Adrenal gland (tissue), 12 donors: ENCODE results near the gene EBNA1BP2. TPM values are rescaled to one million over a fixed set of nuclear protein-coding genes. Genes with fewer than 3 reads are reported as not detected.
"Not testable (repeated sequence)": the region's sequence is repeated elsewhere in the genome, so short reads cannot be mapped to it uniquely, and the experiment has no call there.

ENCODE experiments used
- DNase-seq, 7 donors: peaks; one replicate each; pipeline ENCODE4 v3.0.0-alpha.2; 2019 to 2020
- H3K27ac ChIP-seq, 5 donors: fragments of 200-600 bp; sonication (generic) in 4 of 5; 1 replicate in 3 of 5; 2 replicates in 2 of 5; pipeline versions ENCODE4 v1.5.1 to v1.8.0; 2016 to 2020; ENCODE audit warnings: mild to moderate bottlenecking in 1 of 5
- H3K27me3 ChIP-seq: fragments of 200-600 bp; 2 replicates; pipeline ENCODE4 v1.8.0; 2021
- H3K36me3 ChIP-seq, 2 donors: fragments of 200-600 bp; replicated peaks in 1 of 2; 1 replicate in 1 of 2; 2 replicates in 1 of 2; pipeline versions ENCODE4 v1.5.1 to v1.8.0; 2018 to 2022
- H3K4me1 ChIP-seq, 2 donors: fragments of 200-600 bp; replicated peaks in 1 of 2; 1 replicate in 1 of 2; 2 replicates in 1 of 2; pipeline versions ENCODE4 v1.5.1 to v1.8.0; 2018 to 2021
- H3K4me3 ChIP-seq, 4 donors: fragments of 200-600 bp; sonication (generic) in 3 of 4; one replicate each; pipeline ENCODE4 v1.5.1; 2016 to 2018
- H3K9me3 ChIP-seq, 3 donors: fragments of 200-600 bp; sonication (generic) in 1 of 3; replicated peaks in 1 of 3; 1 replicate in 2 of 3; 2 replicates in 1 of 3; pipeline versions ENCODE4 v1.5.1 to v1.8.0; 2016 to 2021
- POLR2A ChIP-seq, 2 donors: fragments of 450-650 bp; IDR thresholded peaks; one replicate each; pipeline ENCODE4 v1.6.1; 2017; ENCODE audit warnings: antibody characterized with exemption in 2 of 2, mild to moderate bottlenecking in 2 of 2, moderate library complexity in 1 of 2
- WGBS, 4 donors: extraction: QIAGEN DNeasy Blood & Tissue Kit in 2 of 4; methylation state at CpG; one replicate each; pipeline versions ENCODE4 v1.1.5 to v1.1.7; 2013 to 2017; 5-methylcytosine and 5-hydroxymethylcytosine counted together
- intact Hi-C, 2 donors: fragments of 100-400 bp; cut with DNase I; formaldehyde crosslinking; loops; one replicate each; pipeline versions ENCODE4 v1.14.1 to v1.15.0; 2022 to 2023
- polyA plus RNA-seq, 3 donors: library from polyadenylated mRNA; stranded (reverse); fragments of 200-250 nt in 2 of 3; fragments of 350-450 nt in 1 of 3; fragmentation: Illumina TruSeq in 1 of 3; extraction: RNeasy Lipid Tissue Mini Kit (QIAGEN cat#74804) in 1 of 3; gene quantifications; one replicate each; pipeline ENCODE4 v1.2.3, GENCODE V29; 2013 to 2014
- total RNA-seq, 9 donors: library from RNA; depleted of rRNA in 4 of 9; stranded (reverse); fragments of >200 nt in 4 of 9; fragments of 120-200 nt in 1 of 9; fragmentation: NEBNext Ultra II Directional in 1 of 9; extraction: Animal tissue kit (Norgen Biotek cat#: 25700) in 1 of 9; gene quantifications; one replicate each; pipeline versions ENCODE4 v1.1.0 to v1.2.4, GENCODE V29; 2013 to 2023
- TF ChIP-seq, protein P1 (sequence below), 6 experiments: fragments of 450-650 bp in 4 of 6; fragments of 200-600 bp in 2 of 6; sonication (generic) in 1 of 6; IDR thresholded peaks; 1 replicate in 5 of 6; 2 replicates in 1 of 6; pipeline versions ENCODE4 v1.5.1 to v1.8.0; 2016 to 2021; ENCODE audit warnings: antibody characterized with exemption in 6 of 6, mild to moderate bottlenecking in 2 of 6, moderate library complexity in 1 of 6
- donor health status: healthy with polysubstance abuse.
- donor health status: Bipolar disorder and iron deficiency.
- donor health status: DM: yes; HTN: yes; CAD: no.
- donor health status: DM: no; HTN: no; CAD: no.
- donor health status: DM: no; HTN: no; CAD: no.
- donor health status: DM: yes; HTN: yes; CAD: no.

Gene EBNA1BP2
- total and polyA plus RNA-seq, 12 donors: 32.6 to 189 (median 48.2) TPM

DNA sequence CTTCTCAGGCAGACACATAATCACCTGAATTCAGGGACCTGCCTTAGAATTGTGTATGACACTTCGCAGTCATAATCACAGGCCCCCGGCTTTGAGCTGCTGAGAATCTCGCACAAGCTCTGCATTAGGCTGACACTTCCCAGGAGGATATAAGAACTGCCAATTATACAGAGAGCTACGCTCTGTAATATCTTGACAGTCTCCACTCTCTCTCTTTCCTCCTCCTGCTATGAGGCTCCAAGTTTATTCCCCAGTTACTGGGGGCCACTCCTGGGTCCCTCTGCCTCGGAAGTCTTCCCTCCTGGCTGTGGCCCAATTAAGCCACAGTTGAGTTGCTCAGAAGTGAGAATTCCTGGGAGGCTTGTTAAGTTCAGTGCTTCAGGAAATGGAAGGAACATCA is 42.7 kb downstream of the EBNA1BP2 start:
- H3K4me1 ChIP-seq: peaks cover 0 to 9% of the 10 kb centered on the region in 2 donors
- 75 to 80% (median 78%) methylated on average over 2 to 5 of the region's 5 CpGs for WGBS, 4 donors
- no peak overlapping the region for H3K27ac ChIP-seq
- no peak for DNase-seq
- H3K27me3 ChIP-seq: peaks cover 4% of the 10 kb centered on the region
- no peaks in the 10 kb centered on the region for H3K36me3 ChIP-seq
- H3K4me3 ChIP-seq: no peak overlapping the region
- intact Hi-C loops: no loop called here
- no peaks in the 10 kb centered on the region for H3K9me3 ChIP-seq
- no peak for TF ChIP-seq POLR2A (IDR thresholded peaks at IDR 0.05)
- TF ChIP-seq, protein P1, sequence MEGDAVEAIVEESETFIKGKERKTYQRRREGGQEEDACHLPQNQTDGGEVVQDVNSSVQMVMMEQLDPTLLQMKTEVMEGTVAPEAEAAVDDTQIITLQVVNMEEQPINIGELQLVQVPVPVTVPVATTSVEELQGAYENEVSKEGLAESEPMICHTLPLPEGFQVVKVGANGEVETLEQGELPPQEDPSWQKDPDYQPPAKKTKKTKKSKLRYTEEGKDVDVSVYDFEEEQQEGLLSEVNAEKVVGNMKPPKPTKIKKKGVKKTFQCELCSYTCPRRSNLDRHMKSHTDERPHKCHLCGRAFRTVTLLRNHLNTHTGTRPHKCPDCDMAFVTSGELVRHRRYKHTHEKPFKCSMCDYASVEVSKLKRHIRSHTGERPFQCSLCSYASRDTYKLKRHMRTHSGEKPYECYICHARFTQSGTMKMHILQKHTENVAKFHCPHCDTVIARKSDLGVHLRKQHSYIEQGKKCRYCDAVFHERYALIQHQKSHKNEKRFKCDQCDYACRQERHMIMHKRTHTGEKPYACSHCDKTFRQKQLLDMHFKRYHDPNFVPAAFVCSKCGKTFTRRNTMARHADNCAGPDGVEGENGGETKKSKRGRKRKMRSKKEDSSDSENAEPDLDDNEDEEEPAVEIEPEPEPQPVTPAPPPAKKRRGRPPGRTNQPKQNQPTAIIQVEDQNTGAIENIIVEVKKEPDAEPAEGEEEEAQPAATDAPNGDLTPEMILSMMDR (IDR thresholded peaks at IDR 0.05): no peak

DNA sequence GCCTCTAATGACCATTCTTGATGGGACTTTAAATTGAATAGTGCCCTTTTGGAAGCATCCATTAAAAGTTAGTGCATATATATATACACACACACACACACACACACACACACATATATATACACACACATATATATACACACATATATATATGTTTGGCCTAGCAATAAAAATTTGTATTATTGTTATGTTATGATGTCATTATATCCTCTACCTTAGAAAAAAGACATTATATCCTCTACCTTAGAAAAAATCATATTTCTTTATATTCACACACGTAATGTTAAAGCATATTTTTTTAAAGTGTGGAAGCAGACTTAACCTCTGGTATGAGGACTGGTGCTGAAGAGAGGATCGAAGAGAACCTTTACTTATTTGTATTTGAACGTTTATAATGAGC is 43.3 kb downstream of the EBNA1BP2 start:
- no peaks in the 10 kb centered on the region for H3K36me3 ChIP-seq
- DNase-seq: no peak
- no peak for TF ChIP-seq POLR2A (IDR thresholded peaks at IDR 0.05)
- TF ChIP-seq, protein P1 (IDR thresholded peaks at IDR 0.05): no peak
- intact Hi-C loops: no loop called here
- WGBS, 4 donors: 83 to 90% (median 85%) methylated on average over 3 of the region's 3 CpGs
- no peak overlapping the region for H3K4me3 ChIP-seq
- H3K27me3 ChIP-seq: peaks cover 4% of the 10 kb centered on the region
- peaks cover 0 to 3% of the 10 kb centered on the region in 2 donors for H3K4me1 ChIP-seq
- no peak overlapping the region for H3K27ac ChIP-seq
- no peaks in the 10 kb centered on the region for H3K9me3 ChIP-seq

DNA sequence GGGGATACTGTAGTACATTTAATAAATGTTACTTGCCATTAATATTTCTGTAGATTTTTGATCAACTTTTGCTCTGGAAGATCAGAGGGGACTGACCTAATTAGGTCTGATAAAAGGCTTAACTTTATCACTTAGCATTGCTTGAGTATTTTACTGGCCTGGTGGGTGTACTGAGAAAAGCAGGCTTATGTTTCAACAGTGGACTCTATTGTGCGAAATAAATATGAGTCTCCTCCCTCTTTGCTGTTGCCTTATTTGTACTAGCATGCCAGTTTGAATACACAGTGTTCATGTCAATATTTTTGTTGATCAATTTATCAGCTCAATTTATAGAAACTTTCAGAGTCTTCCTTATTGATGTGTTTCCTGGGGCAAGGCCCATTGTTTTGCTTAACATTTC is 49.1 kb downstream of the EBNA1BP2 start:
- intact Hi-C loops: no loop called here
- H3K4me1 ChIP-seq: no peaks in the 10 kb centered on the region
- no peaks in the 10 kb centered on the region for H3K36me3 ChIP-seq
- H3K4me3 ChIP-seq: no peak overlapping the region
- H3K27me3 ChIP-seq: peaks cover 4% of the 10 kb centered on the region
- 77 to 94% (median 86%) methylated on average over 1 of the region's 1 CpG for WGBS, 4 donors
- DNase-seq: no peak
- H3K27ac ChIP-seq: no peak overlapping the region
- TF ChIP-seq POLR2A (IDR thresholded peaks at IDR 0.05): no peak
- TF ChIP-seq, protein P1 (IDR thresholded peaks at IDR 0.05): no peak
- H3K9me3 ChIP-seq: no peaks in the 10 kb centered on the region

DNA sequence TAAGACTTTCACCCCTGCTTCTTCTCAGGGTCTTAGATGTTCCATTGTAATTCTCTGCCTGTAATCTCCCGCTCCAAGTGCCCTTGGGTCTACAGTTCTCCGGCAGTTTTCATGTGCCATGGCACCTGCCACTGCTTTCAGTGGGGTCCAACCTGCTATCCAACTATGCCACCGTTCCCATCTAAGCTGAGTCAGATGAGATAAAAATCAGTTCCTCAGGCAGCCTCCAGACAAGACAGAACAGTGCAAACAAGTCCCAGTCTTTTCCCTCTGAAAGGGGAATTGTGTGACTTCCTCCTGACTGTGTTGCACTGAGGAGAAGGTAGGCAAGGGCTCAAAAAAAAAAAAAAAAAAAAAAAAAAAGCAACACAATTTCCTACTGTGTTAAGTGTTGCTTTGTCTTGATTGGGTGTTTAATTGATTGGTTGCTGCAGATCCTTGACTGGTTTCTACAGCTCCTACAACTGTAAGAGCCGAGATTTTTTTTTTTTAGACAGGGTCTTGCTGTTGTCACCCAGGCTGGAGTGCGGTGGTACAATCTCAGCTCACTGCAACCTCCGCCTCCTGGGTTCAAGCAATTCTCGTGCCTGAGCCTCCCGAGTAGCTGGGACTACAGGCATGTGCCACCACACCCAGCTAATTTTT is 50.7 kb downstream of the EBNA1BP2 start:
- no peak for TF ChIP-seq POLR2A (IDR thresholded peaks at IDR 0.05)
- TF ChIP-seq, protein P1 (IDR thresholded peaks at IDR 0.05): no peak
- Histone ChIP-seq H3K4me3 (no peak overlapping the region), H3K4me1 (no peaks in the 10 kb centered on the region), H3K27ac (no peak overlapping the region), H3K9me3 (no peaks in the 10 kb centered on the region), H3K36me3 (no peaks in the 10 kb centered on the region), H3K27me3 (no peaks in the 10 kb centered on the region)
- WGBS, 4 donors: 82 to 86% (median 84%) methylated on average over 8 of the region's 8 CpGs
- intact Hi-C loops: no loop called here
- no peak for DNase-seq

DNA sequence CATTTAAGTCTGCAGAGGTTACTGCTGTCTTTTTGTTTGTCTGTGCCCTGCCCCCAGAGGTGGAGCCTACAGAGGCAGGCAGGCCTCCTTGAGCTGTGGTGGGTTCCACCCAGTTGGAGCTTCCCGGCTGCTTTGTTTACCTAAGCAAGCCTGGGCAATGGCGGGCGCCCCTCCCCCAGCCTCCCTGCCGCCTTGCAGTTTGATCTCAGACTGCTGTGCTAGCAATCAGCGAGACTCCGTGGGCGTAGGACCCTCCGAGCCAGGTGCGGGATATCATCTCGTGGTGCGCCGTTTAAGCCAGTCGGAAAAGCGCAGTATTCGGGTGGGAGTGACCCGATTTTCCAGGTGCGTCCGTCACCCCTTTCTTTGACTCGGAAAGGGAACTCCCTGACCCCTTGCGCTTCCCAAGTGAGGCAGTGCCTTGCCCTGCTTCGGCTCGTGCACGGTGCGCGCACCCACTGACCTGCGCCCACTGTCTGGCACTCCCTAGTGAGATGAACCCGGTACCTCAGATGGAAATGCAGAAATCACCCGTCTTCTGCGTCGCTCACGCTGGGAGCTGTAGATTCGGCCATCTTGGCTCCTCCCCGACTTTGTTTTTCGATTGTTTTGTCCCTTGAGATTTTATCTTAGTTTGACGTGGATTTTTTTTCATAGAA is 52.0 kb downstream of the EBNA1BP2 start:
- intact Hi-C loops: not testable (repeated sequence)
- WGBS, 4 donors: 77 to 92% (median 85%) methylated on average over 21 to 28 of the region's 35 CpGs

More for the DNA sequence above, 52.0 kb downstream of the EBNA1BP2 start:
- H3K27me3 ChIP-seq, H3K36me3 ChIP-seq, H3K27ac ChIP-seq, H3K4me3 ChIP-seq, H3K9me3 ChIP-seq, DNase-seq, H3K4me1 ChIP-seq: not testable (repeated sequence)
